Esophagus squamous epithelium (tissue), 4 donors: ENCODE results near the gene PAM16.

Experiments used
- POLR2A ChIP-seq, 4 donors: fragments of 450-650 bp; IDR thresholded peaks; one replicate each; pipeline ENCODE4 v1.6.1; 2017; ENCODE audit warnings: antibody characterized with exemption in 4 of 4, mild to moderate bottlenecking in 4 of 4, moderate library complexity in 3 of 4
- TF ChIP-seq, protein P1 (sequence below), 6 experiments: fragments of 450-650 bp in 4 of 6; fragments of 200-600 bp in 2 of 6; sonication (generic) in 2 of 6; IDR thresholded peaks; one replicate each; pipeline ENCODE4 v1.5.1; 2016 to 2019; ENCODE audit warnings: antibody characterized with exemption in 6 of 6, mild to moderate bottlenecking in 4 of 6, moderate library complexity in 4 of 6

GRCh38 chr16:4352843-4353242 is 1.7 kb upstream of the PAM16 start:
- TF ChIP-seq, protein P1, sequence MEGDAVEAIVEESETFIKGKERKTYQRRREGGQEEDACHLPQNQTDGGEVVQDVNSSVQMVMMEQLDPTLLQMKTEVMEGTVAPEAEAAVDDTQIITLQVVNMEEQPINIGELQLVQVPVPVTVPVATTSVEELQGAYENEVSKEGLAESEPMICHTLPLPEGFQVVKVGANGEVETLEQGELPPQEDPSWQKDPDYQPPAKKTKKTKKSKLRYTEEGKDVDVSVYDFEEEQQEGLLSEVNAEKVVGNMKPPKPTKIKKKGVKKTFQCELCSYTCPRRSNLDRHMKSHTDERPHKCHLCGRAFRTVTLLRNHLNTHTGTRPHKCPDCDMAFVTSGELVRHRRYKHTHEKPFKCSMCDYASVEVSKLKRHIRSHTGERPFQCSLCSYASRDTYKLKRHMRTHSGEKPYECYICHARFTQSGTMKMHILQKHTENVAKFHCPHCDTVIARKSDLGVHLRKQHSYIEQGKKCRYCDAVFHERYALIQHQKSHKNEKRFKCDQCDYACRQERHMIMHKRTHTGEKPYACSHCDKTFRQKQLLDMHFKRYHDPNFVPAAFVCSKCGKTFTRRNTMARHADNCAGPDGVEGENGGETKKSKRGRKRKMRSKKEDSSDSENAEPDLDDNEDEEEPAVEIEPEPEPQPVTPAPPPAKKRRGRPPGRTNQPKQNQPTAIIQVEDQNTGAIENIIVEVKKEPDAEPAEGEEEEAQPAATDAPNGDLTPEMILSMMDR (IDR thresholded peaks at IDR 0.05), result no peak
- no peak for TF ChIP-seq POLR2A (IDR thresholded peaks at IDR 0.05)
